Caco-2 (cell line): ENCODE measurements around the gene IRGQ. TPM values are rescaled to one million over a fixed set of nuclear protein-coding genes. Genes with fewer than 3 reads are reported as not detected.

Experiments
- BruUV-seq: library from RNA; stranded (reverse); fragments of 400-500 nt; replicated peaks from 2 replicates; lab custom pipeline; 2021; lab: Mats Ljungman, UMichigan
- CTCF ChIA-PET: fragments of 300-600 bp; sonication (Branson Sonifier 250); formaldehyde crosslinking; loops from one replicate; lab custom pipeline; 2022; ENCODE audit warnings: antibody characterized with exemption; lab: Charles Lee
- POLR2A ChIA-PET: fragments of 300-600 bp; sonication (Branson Sonifier 250); formaldehyde crosslinking; loops from one replicate; lab custom pipeline; 2022; ENCODE audit warnings: antibody characterized with exemption; lab: Charles Lee
- DNase-seq, 2 experiments: peaks; one replicate each; pipeline versions ENCODE4 v3.0.0 to v3.0.0-alpha.2; 2020 to 2022
- H3K27me3 ChIP-seq: replicated peaks from 2 replicates; pipeline ENCODE4 v1.6.0; 2011; ENCODE audit warnings: low read length; ENCODE audit not compliant: control insufficient read depth, insufficient read depth
- H3K36me3 ChIP-seq: 2 replicates; pipeline ENCODE4 v1.5.1; 2011; ENCODE audit warnings: low read length; ENCODE audit not compliant: control insufficient read depth, insufficient read depth
- H3K4me1 ChIP-seq: fragments of 250-450 bp; sonication (Bioruptor Pico); 2 replicates; pipeline ENCODE4 v1.5.1; 2020; ENCODE audit warnings: mild to moderate bottlenecking
- H3K4me3 ChIP-seq: 2 replicates; pipeline ENCODE4 v1.5.1; 2011; ENCODE audit warnings: low read depth, mild to moderate bottlenecking, control low read depth, low read length
- H3K9me3 ChIP-seq: fragments of 250-450 bp; sonication (Bioruptor Pico); 2 replicates; pipeline ENCODE4 v1.5.1; 2020; ENCODE audit warnings: mild to moderate bottlenecking, moderate library complexity
- H3K27ac Mint-ChIP-seq: one replicate; pipeline ENCODE4 v1.8.0; 2022; ENCODE audit warnings: mixed read lengths; ENCODE audit not compliant: unreplicated experiment
- H3K27me3 Mint-ChIP-seq: one replicate; pipeline ENCODE4 v1.8.0; 2022; ENCODE audit warnings: mixed read lengths; ENCODE audit not compliant: insufficient read depth, unreplicated experiment
- H3K36me3 Mint-ChIP-seq: one replicate; pipeline ENCODE4 v1.8.0; 2022; ENCODE audit warnings: mild to moderate bottlenecking, mixed read lengths; ENCODE audit not compliant: insufficient read depth, unreplicated experiment
- H3K4me1 Mint-ChIP-seq: one replicate; pipeline ENCODE4 v1.8.0; 2022; ENCODE audit warnings: low read depth, mixed read lengths; ENCODE audit not compliant: unreplicated experiment
- H3K4me3 Mint-ChIP-seq: one replicate; pipeline ENCODE4 v1.8.0; 2022; ENCODE audit warnings: mild to moderate bottlenecking, moderate library complexity, mixed read lengths; ENCODE audit not compliant: unreplicated experiment
- H3K9me3 Mint-ChIP-seq: one replicate; pipeline ENCODE4 v1.8.0; 2022; ENCODE audit warnings: mixed read lengths; ENCODE audit not compliant: unreplicated experiment
- CTCF ChIP-seq, 2 experiments: fragments of 200-600 bp in 1 of 2; IDR thresholded peaks; 1 replicate in 1 of 2; 2 replicates in 1 of 2; pipeline versions ENCODE4 v1.5.1 to v1.8.0; 2011 to 2022; ENCODE audit warnings: antibody characterized with exemption in 1 of 2, control low read depth in 1 of 2, inconsistent platforms in 1 of 2, low read depth in 1 of 2, low read length in 1 of 2, mild to moderate bottlenecking in 1 of 2, moderate library complexity in 1 of 2; ENCODE audit not compliant: insufficient read depth in 1 of 2, severe bottlenecking in 1 of 2, unreplicated experiment in 1 of 2
- intact Hi-C: fragments of 100-400 bp; cut with micrococcal nuclease; formaldehyde crosslinking; loops from one replicate; pipeline ENCODE4 v1.10.0; 2022; ENCODE audit not compliant: unreplicated experiment
- total RNA-seq: library from RNA; stranded (reverse); gene quantifications from 2 replicates; pipeline ENCODE4 v1.2.3, GENCODE V29; 2022

The IRGQ gene
- total RNA-seq, 1 experiment from 2014 or later = 27.7 TPM

- Histone ChIP-seq H3K4me3 (peak overlapping the region; percentile 90), H3K27me3 (no peaks in the 10 kb centered on the region), H3K4me1 (peaks cover 4% of the 10 kb centered on the region; the same call in 1 of the 2 replicates), H3K36me3 (no peaks in the 10 kb centered on the region), H3K9me3 (no peaks in the 10 kb centered on the region)
- Mint-ChIP-seq H3K27ac (peak overlapping the region; percentile 100), H3K4me3 (peak overlapping the region; percentile 96), H3K4me1 (peaks cover 8% of the 10 kb centered on the region), H3K9me3 (no peaks in the 10 kb centered on the region), H3K36me3 (peaks cover 22% of the 10 kb centered on the region), H3K27me3 (no peaks in the 10 kb centered on the region)
- DNase-seq = no peak
- no peak for TF ChIP-seq CTCF (IDR thresholded peaks at IDR 0.05; ENCODE audit: insufficient read depth in 1 of 2, low read depth in 1 of 2, low read length in 1 of 2, severe bottlenecking in 1 of 2, unreplicated experiment in 1 of 2)
- TSS peak; percentile 75 for BruUV-seq
- ChIA-PET CTCF (no interaction called here), POLR2A (interaction anchor here (1.7 kb wide), 1 partner anchor 48 kb away, joined by 4 read pairs; no protein-coding TSS in a partner anchor)
- intact Hi-C loops = no loop called here
Observed at GRCh38 chr19:43620061-43621001, 24.4 kb upstream of the IRGQ start.

- Histone ChIP-seq H3K4me1 (peaks cover 4% of the 10 kb centered on the region; the same call in 1 of the 2 replicates), H3K36me3 (no peaks in the 10 kb centered on the region), H3K4me3 (peak within 1 kb of the TSS; percentile 90), H3K9me3 (no peaks in the 10 kb centered on the region), H3K27me3 (no peaks in the 10 kb centered on the region)
- peak within 1 kb of the TSS; percentile 100 for H3K27ac Mint-ChIP-seq
- intact Hi-C loops = loop anchor here (1.0 to 2.0 kb wide), 3 partner anchors 15 to 49 kb away; partner anchors contain the start of genes IRGQ and ZNF576
- no peaks in the 10 kb centered on the region for H3K27me3 Mint-ChIP-seq
- peak; percentile 91 to 95 for DNase-seq
- peak within 1 kb of the TSS; percentile 96 for H3K4me3 Mint-ChIP-seq
- ChIA-PET CTCF (no interaction called here), POLR2A (interaction anchor here (1.7 kb wide), 1 partner anchor 49 kb away, joined by 4 read pairs; no protein-coding TSS in a partner anchor)
- H3K36me3 Mint-ChIP-seq = peaks cover 22% of the 10 kb centered on the region
- no peaks in the 10 kb centered on the region for H3K9me3 Mint-ChIP-seq
- no TSS peak for BruUV-seq
- H3K4me1 Mint-ChIP-seq = peaks cover 8% of the 10 kb centered on the region
- no peak for TF ChIP-seq CTCF (IDR thresholded peaks at IDR 0.05; ENCODE audit: insufficient read depth in 1 of 2, low read depth in 1 of 2, low read length in 1 of 2, severe bottlenecking in 1 of 2, unreplicated experiment in 1 of 2)
Observed at GRCh38 chr19:43619262-43620060, 23.5 kb upstream of the IRGQ start, which contains the start of gene ZNF428. ZNF428 (minus strand) TSS chr19:43619629; CDS start chr19:43614304, 5,325 bp downstream.
